Measurements from ENCODE around the gene RSRC1.
"Not testable (repeated sequence)": the region's sequence is repeated elsewhere in the genome, so short reads cannot be mapped to it uniquely, and the experiment has no call there.

RSRC1 gene

DNA sequence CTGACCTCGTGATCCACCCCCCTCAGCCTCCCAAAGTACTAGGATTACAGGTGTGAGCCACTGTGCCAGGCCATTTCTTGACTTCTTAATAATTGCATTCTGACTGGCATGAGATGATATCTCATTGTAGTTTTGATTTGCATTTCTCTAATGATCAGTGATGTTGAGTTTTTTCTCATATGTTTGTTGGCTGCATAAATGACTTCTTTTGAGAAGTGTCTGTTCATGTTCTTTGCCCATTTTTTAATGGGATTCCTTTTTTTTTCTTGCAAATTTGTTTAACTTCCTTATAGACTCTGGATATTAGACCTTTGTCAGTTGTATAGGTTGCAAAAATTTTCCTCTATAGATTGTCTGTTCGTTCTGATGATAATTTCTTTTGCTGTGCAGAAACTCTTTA lies 3.7 kb downstream of the RSRC1 start:
- not testable (repeated sequence) for H3K27me3 ChIP-seq (ENCODE audit: control insufficient read depth, insufficient read depth, low read length)

DNA sequence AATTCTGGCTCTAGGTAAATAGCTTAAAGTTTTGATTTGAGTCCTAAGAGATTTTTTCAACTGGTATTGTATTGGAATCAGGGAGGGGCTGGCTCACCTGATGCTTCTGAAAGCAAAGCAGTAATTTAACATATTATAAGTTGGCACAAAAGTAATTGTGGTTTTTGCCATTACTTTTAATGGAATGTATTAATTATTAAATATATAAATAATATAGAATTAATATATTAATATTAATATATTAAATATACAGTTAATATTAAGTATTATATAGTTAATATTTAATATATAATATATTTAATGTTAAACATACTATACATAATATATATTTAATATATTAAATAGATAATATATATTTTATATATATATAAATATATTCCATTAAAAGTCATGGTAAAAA lies 10.4 kb downstream of the RSRC1 start:
- no peak overlapping the region for H3K4me3 ChIP-seq (ENCODE audit: low read length)
- no peak overlapping the region for H3K9ac ChIP-seq (ENCODE audit: low read length)
- no peaks in the 10 kb centered on the region for H3K4me1 ChIP-seq (ENCODE audit: control insufficient read depth, insufficient read depth, low read length)
- H3K27me3 ChIP-seq (ENCODE audit: control insufficient read depth, insufficient read depth, low read length): no peaks in the 10 kb centered on the region
- no peak overlapping the region for H3K27ac ChIP-seq (ENCODE audit: low read depth, low read length)
- H3K36me3 ChIP-seq (ENCODE audit: control insufficient read depth, insufficient read depth, low read length): no peaks in the 10 kb centered on the region

More for the DNA sequence above, 3.7 kb downstream of the RSRC1 start:
- H3K9ac ChIP-seq (ENCODE audit: low read length); H3K36me3 ChIP-seq (ENCODE audit: control insufficient read depth, insufficient read depth, low read length); H3K27ac ChIP-seq (ENCODE audit: low read depth, low read length); H3K4me3 ChIP-seq (ENCODE audit: low read length); H3K4me1 ChIP-seq (ENCODE audit: control insufficient read depth, insufficient read depth, low read length): not testable (repeated sequence)

DNA sequence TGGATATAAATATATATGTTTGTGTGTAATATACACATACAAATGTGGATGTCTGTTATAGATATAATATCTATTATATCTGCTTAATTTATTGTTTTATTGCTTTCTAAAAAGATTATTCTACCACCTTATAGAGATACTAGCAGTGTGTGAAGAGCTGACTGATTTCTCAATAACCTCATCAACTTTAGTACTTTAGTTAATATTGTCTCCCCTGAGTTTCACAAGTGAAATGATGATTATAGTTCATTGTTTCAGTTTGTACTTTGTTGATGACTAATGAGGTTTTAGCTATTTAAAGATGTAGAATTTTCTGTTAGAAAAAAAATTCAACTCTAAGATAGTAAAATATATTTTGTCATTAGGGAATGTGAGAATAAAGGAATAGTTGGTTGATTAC lies 11.4 kb downstream of the RSRC1 start:
- Histone ChIP-seq H3K36me3 (ENCODE audit: control insufficient read depth, insufficient read depth, low read length) (no peaks in the 10 kb centered on the region), H3K4me1 (ENCODE audit: control insufficient read depth, insufficient read depth, low read length) (no peaks in the 10 kb centered on the region), H3K27ac (ENCODE audit: low read depth, low read length) (no peak overlapping the region), H3K27me3 (ENCODE audit: control insufficient read depth, insufficient read depth, low read length) (no peaks in the 10 kb centered on the region), H3K4me3 (ENCODE audit: low read length) (no peak overlapping the region), H3K9ac (ENCODE audit: low read length) (no peak overlapping the region)

DNA sequence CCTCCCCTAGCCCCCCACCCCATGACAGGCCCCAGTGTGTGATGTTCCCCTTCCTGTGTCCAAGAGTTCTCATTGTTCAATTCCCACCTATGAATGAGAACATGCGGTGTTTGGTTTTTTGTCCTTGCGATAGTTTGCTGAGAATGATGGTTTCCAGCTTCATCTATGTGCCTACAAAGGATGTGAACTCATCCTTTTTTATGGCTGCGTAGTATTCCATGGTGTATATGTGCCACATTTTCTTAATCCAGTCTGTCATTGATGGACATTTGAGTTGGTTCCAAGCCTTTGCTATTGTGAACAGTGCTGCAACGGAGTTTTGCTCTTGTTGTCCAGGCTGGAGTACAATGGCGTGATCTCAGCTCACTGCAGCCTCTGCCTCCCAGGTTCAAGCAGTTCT lies 12.8 kb downstream of the RSRC1 start:
- not testable (repeated sequence) for H3K36me3 ChIP-seq (ENCODE audit: control insufficient read depth, insufficient read depth, low read length); H3K27me3 ChIP-seq (ENCODE audit: control insufficient read depth, insufficient read depth, low read length); H3K27ac ChIP-seq (ENCODE audit: low read depth, low read length); H3K4me3 ChIP-seq (ENCODE audit: low read length); H3K4me1 ChIP-seq (ENCODE audit: control insufficient read depth, insufficient read depth, low read length); H3K9ac ChIP-seq (ENCODE audit: low read length)

DNA sequence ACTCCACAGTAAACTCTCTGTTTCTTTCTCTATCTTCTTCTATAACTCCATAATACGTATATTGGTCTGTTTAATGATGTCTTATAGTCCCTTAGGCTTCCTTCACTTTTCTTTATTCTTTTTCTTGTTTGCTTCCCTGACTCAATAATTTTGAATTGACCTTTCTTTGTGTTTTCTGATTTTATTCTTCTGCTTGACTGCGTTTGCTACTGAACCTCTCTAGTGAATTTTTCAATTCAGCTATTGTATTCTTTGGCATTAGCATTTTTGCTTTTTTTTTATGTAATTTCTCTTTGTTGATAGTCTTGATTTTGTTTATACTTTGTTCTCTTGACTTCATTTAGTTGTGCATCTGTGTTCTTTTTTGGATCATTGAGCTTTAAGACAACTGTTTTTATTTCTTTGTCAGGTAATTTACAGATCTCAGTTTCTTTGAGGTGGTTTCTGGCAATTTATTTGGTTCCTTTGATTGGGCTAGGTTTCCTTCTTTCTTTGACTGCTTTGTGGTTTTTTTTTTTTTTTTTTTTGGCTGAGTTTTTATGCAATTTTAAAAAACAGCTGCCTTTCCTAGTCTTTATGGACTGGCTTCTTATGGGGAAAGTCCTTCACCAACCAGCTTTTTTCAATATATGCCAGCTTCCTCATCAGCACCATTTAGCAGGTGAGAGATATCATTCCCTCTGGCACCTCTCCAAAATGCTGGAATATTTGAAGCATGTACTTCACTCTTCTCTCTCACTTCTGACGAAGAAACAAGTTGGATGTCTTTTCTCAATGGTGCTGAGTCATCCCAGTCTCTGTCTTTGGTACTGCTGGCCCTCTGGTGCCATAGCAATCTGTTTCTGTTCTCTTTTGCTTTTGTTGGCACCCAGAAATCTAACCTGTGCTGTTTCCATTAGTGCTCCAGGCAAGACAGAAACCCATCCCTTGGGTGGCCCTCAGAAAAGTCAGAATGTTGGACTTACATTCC lies 17.6 kb downstream of the RSRC1 start:
- Histone ChIP-seq H3K36me3 (ENCODE audit: control insufficient read depth, insufficient read depth, low read length) (no peaks in the 10 kb centered on the region), H3K9ac (ENCODE audit: low read length) (no peak overlapping the region), H3K27me3 (ENCODE audit: control insufficient read depth, insufficient read depth, low read length) (no peaks in the 10 kb centered on the region), H3K4me1 (ENCODE audit: control insufficient read depth, insufficient read depth, low read length) (no peaks in the 10 kb centered on the region), H3K4me3 (ENCODE audit: low read length) (no peak overlapping the region), H3K27ac (ENCODE audit: low read depth, low read length) (no peak overlapping the region)

DNA sequence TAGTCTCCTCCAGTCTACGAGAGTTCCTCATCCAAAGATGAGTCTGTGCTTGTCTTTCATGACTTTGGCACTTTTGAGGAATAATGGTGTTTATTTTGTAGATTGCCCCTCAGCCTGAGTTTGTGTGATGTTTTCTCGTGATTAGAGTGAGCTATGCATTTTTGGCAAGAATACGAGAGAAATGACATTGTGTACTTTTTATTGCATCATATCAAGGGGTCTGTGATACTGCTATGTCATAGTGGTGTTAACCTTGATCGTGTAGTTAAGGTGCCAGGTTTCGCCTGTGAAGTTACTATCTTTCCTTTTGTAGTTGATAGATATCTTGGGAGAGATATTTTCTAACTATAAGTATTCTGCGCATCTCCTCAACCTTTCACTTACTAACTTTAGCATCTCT lies 18.9 kb downstream of the RSRC1 start:
- Histone ChIP-seq H3K4me3 (ENCODE audit: low read length) (no peak overlapping the region), H3K27me3 (ENCODE audit: control insufficient read depth, insufficient read depth, low read length) (no peaks in the 10 kb centered on the region), H3K36me3 (ENCODE audit: control insufficient read depth, insufficient read depth, low read length) (no peaks in the 10 kb centered on the region), H3K4me1 (ENCODE audit: control insufficient read depth, insufficient read depth, low read length) (no peaks in the 10 kb centered on the region), H3K9ac (ENCODE audit: low read length) (no peak overlapping the region), H3K27ac (ENCODE audit: low read depth, low read length) (no peak overlapping the region)

DNA sequence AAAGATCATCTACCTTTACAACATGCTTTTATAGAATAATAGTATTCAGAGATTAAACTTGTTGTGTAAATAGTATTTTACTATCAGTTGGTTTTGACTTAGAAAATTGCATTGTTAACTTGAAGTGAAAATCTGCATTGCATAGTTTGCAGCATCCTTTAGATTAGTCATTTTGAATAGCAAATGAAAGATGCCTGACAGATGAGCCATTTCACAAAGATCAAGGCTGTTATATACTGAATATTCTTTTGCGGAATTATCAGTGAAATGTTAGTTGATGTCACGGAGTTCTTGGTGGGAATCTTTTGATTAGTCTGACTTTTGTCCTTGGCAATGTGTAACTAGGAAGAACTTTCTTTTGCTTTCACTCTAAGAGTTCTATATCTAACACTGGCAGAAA lies 24.5 kb downstream of the RSRC1 start:
- no peaks in the 10 kb centered on the region for H3K27me3 ChIP-seq (ENCODE audit: control insufficient read depth, insufficient read depth, low read length)
- no peak overlapping the region for H3K27ac ChIP-seq (ENCODE audit: low read depth, low read length)
- no peaks in the 10 kb centered on the region for H3K36me3 ChIP-seq (ENCODE audit: control insufficient read depth, insufficient read depth, low read length)
- no peaks in the 10 kb centered on the region for H3K4me1 ChIP-seq (ENCODE audit: control insufficient read depth, insufficient read depth, low read length)
- H3K9ac ChIP-seq (ENCODE audit: low read length): no peak overlapping the region
- H3K4me3 ChIP-seq (ENCODE audit: low read length): no peak overlapping the region

DNA sequence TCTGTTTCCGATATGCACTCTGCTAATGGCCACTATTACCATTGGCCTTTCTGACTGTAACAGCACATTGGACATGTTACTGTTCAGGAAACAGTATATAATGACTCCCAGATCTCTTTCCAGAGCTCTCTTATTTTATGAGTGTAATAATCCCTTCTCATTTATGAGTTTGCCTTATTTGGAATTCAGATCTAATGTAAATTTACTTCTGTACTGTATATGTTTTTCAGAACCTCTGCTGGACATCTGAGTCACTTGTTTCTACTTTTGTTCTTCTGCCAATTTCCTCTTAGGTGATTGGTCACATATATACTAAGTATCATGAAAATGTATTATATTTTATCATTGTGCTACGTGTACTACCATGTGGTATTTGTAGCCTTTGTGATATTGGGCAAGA lies 30.5 kb downstream of the RSRC1 start:
- no peak overlapping the region for H3K4me3 ChIP-seq (ENCODE audit: low read length)
- no peaks in the 10 kb centered on the region for H3K27me3 ChIP-seq (ENCODE audit: control insufficient read depth, insufficient read depth, low read length)
- H3K27ac ChIP-seq (ENCODE audit: low read depth, low read length): no peak overlapping the region
- H3K9ac ChIP-seq (ENCODE audit: low read length): no peak overlapping the region
- no peaks in the 10 kb centered on the region for H3K4me1 ChIP-seq (ENCODE audit: control insufficient read depth, insufficient read depth, low read length)
- H3K36me3 ChIP-seq (ENCODE audit: control insufficient read depth, insufficient read depth, low read length): no peaks in the 10 kb centered on the region

DNA sequence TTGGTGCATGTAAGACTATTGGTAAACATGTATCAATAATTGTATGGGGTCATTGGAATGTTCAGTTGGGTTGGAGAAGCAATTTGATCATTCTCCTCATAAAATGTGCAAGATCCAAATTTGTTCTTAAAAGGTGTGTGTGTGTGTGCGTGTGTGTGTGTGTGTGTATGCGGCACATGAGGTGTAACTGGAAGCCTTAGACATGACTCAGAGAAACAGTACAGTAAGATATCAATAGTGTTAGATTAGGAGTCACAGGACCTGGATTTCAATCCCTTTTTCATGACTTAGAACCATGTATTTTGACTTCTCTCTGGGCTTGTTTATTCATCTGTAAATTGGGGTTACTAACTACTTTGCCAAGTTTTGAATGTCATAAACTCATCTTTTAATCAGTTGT lies 38.3 kb downstream of the RSRC1 start:
- Histone ChIP-seq H3K27me3 (ENCODE audit: control insufficient read depth, insufficient read depth, low read length) (no peaks in the 10 kb centered on the region), H3K27ac (ENCODE audit: low read depth, low read length) (no peak overlapping the region), H3K4me1 (ENCODE audit: control insufficient read depth, insufficient read depth, low read length) (no peaks in the 10 kb centered on the region), H3K9ac (ENCODE audit: low read length) (no peak overlapping the region), H3K4me3 (ENCODE audit: low read length) (no peak overlapping the region), H3K36me3 (ENCODE audit: control insufficient read depth, insufficient read depth, low read length) (no peaks in the 10 kb centered on the region)

DNA sequence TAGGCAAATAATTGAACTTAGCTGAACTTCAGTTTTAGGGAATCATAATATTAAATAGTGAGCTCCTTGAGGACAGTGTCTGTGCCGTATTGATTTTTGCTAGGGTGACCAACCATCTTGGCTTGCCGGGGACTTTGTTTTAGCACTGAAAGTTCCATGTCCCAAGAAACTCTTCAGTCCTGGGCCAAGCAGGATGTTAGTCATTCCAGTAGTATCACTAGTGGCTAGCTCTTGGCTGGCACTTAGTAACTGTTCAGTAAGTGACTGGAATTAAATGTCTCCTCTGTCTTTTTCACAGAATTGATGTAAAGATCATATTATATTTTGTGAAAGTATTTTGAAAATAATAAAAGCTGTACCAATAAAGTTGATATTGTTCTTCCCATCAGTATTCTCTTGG lies 42.3 kb downstream of the RSRC1 start:
- Histone ChIP-seq H3K4me1 (ENCODE audit: control insufficient read depth, insufficient read depth, low read length) (no peaks in the 10 kb centered on the region), H3K9ac (ENCODE audit: low read length) (no peak overlapping the region), H3K4me3 (ENCODE audit: low read length) (no peak overlapping the region), H3K36me3 (ENCODE audit: control insufficient read depth, insufficient read depth, low read length) (no peaks in the 10 kb centered on the region), H3K27me3 (ENCODE audit: control insufficient read depth, insufficient read depth, low read length) (no peaks in the 10 kb centered on the region), H3K27ac (ENCODE audit: low read depth, low read length) (no peak overlapping the region)

DNA sequence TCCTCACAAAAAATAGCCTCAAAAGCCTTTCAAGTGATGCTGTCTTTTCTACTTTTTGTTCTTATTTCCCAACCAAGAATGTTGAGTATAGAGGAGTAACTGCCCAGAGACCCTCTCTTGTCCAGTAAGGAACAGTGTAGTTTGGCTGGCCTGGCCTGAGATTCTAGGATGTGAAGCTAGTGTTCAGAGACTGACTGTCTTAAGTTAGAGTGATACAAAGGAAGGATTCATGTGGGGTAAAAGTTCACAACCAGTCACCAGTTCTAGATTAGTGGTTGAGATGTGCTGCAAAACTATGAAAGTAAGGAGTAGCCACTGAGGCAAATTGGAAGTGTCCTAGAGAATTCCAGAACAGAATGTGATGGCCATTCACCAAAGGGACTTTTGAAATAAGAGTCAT lies 49.1 kb downstream of the RSRC1 start:
- Histone ChIP-seq H3K9ac (ENCODE audit: low read length) (no peak overlapping the region), H3K36me3 (ENCODE audit: control insufficient read depth, insufficient read depth, low read length) (no peaks in the 10 kb centered on the region), H3K4me3 (ENCODE audit: low read length) (no peak overlapping the region), H3K4me1 (ENCODE audit: control insufficient read depth, insufficient read depth, low read length) (no peaks in the 10 kb centered on the region), H3K27me3 (ENCODE audit: control insufficient read depth, insufficient read depth, low read length) (no peaks in the 10 kb centered on the region), H3K27ac (ENCODE audit: low read depth, low read length) (no peak overlapping the region)

DNA sequence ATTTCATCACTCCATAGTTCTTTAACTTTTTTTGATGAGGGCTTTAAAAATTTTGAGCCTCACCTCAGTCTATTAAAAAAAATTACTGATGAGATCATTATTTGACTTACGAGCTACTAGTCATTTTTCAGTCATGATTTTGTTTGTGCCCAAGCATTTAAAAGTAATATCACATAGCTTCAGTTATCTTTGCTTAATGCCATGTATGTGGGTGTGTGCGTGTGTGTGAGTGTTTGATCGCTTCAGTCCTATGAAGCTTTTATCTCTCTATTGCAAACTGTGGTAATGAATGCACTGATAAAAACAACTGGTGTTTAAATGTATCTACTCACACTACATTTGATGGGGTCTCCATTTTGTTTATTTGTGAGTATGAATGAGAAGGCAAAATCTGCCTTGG lies 49.8 kb downstream of the RSRC1 start:
- H3K4me1 ChIP-seq (ENCODE audit: control insufficient read depth, insufficient read depth, low read length): no peaks in the 10 kb centered on the region
- no peak overlapping the region for H3K9ac ChIP-seq (ENCODE audit: low read length)
- H3K4me3 ChIP-seq (ENCODE audit: low read length): no peak overlapping the region
- H3K27me3 ChIP-seq (ENCODE audit: control insufficient read depth, insufficient read depth, low read length): no peaks in the 10 kb centered on the region
- H3K36me3 ChIP-seq (ENCODE audit: control insufficient read depth, insufficient read depth, low read length): no peaks in the 10 kb centered on the region
- H3K27ac ChIP-seq (ENCODE audit: low read depth, low read length): no peak overlapping the region

DNA sequence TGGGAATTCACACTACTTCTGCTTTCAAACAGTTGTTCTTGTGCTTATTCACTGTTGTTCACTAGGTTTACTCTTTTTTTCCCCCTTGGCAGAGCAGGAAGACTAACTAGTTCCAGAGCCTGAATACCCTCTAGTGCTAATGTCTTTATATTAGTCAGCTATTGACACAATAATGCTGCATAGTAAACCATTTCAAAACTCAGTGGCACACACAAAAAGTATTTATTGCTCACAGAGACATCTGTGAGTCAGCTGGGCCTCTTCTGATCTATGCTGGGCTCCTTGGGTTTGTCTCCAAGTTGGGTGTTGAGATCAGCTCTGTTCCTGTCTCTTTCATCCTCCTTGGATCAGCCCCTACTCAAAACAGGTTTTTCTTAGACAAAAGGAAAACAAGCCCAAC lies 51.1 kb downstream of the RSRC1 start:
- Histone ChIP-seq H3K4me3 (ENCODE audit: low read length) (no peak overlapping the region), H3K27me3 (ENCODE audit: control insufficient read depth, insufficient read depth, low read length) (no peaks in the 10 kb centered on the region), H3K9ac (ENCODE audit: low read length) (no peak overlapping the region), H3K27ac (ENCODE audit: low read depth, low read length) (no peak overlapping the region), H3K4me1 (ENCODE audit: control insufficient read depth, insufficient read depth, low read length) (no peaks in the 10 kb centered on the region), H3K36me3 (ENCODE audit: control insufficient read depth, insufficient read depth, low read length) (no peaks in the 10 kb centered on the region)
